Stimulated activated CD8-positive, alpha-beta memory T cell treated with anti-CD3 and anti-CD28 coated beads, Interleukin-7, amount 100 ng/mL, for 1 hour (primary cell): ENCODE measurements around the gene IRF1.

Experiments used
- DNase-seq, 2 donors: peaks; one replicate each; pipeline ENCODE4 v3.0.0-alpha.2; 2020; ENCODE audit warnings: low read depth in 2 of 2

Gene IRF1

DNA sequence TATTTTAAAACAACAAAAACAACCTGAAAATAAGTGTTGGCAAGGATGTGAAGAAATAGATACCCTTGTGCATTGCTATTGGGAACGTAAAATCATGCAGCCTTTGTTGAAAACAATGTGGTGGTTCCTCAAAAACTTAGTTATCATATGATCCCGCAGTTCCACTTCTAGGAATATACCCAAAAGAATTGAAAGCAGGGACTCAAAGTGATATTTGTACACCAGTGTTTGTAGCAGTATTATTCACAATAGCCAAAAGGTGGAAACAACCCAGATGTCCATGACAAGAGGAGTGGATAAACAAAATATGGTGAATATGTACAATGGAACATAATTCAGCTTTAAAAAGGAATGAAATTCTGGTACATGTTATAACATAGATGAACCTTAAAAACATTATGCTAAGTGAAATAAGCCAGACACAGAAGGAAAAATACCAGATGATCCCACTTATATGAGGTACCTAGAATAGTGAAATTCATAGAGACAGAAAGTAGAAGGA is 29.0 kb downstream of the IRF1 start:
- no peak for DNase-seq

DNA sequence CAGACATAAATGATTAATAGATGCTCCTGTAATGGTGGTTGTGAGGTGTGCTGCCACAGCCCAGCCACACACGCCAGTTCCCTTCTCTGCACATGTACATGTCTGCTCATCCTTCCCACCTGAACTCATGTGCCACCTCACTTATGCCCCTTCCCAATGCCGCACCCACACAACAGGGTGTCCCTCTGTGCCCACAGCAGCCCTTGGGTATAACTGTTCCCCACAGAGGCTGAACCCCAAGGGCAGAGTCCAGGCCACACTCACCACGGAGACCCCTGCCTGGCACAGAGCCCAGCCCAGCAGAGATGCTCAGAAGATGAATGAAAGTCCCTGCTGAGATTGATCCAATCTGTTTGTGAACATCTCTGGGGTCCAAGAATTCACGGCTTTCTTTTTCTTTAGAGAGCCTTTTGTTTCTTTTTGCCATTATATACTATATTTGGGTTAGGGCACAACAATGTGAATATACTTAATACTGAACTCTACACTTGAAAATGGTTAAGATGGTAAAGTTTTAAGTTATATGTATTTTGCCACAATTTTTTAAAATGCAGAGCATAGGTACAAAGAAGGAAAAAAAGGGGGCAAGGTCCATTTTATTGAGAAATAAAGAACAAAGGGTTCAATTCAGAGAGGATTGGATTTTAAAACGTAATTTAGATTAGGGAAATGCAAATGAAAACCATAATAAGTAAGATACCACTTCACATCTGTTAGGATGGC is 29.6 kb downstream of the IRF1 start:
- DNase-seq, result no peak

GRCh38 chr5:132459983-132460838 is 30.4 kb downstream of the IRF1 start:
- DNase-seq, result no peak

- no peak for DNase-seq
These were observed 31.3 kb downstream of the IRF1 start for GRCh38 chr5:132459031-132459982.

DNA sequence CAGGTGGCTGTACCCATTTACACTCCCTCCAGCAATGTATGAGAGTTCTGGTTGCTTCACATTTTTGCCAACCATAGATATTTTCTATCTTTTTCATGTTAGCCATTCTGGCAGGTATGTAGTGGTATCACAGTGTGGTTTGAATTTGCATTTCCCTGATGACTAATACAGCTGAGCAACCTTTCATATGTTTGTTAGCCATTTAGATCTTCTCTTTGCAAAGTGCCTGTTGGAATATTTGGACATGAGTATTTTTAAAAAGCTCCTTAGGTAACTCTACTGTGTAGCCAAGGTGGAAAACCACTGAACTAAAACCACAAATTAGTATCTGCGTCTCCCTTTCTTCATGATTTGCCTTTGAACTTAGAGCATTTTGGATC is 31.9 kb downstream of the IRF1 start:
- DNase-seq, result no peak

DNA sequence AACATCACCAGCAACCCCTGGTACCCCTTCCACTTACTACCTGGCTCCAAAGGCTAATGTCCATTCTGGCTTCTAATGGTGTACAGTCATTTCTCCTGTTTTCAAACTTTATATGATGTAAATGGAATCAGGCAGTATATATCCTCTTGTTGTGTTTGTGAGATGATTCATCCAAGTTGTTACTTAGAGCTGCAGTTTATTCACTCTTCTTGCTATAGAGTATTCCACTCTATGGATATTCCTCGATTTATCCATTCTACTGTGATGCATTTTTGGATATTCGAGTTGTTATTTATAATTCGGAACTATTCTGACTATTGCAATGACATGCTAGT is 32.4 kb downstream of the IRF1 start:
- no peak for DNase-seq

DNA sequence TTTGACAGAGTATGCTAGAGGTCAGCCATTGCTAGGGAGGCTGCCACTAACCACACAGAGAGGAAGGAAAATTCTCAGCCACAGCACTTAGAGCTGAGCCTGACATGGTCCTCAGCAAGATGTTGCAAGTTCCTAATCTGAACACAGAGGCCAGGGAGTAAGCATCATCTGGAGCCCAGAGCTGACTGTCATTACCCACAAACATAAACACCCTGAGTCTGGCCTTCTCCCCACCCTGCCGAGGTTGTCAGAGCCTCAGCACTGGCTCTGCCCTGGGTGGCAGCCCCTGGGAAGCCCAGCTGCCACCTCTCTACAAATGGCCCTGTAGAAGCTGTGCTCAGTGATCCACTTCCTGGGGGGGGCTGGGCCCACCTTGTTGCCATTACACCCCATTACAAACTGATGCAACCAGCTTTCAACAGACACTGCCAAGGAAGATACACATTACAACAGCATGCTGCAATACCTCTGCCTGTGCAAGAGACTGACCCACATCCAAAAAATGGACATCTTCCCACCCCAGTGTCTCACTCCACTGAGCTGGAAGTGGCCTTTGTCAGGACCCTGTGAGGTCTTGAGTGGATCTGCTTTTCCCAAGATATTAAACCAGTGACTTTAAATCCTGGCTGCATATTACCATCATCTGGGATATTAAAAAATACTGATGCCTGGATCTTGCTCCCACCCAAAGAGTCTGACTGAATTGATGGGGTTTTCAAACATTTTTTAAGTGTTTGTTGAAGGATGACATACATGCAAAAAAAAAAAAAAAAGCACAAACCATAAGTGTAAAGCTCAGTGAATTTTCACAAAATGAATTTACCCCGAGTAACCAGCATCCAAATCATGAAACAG is 33.0 kb downstream of the IRF1 start:
- no peak for DNase-seq

- no peak for DNase-seq
These were observed 33.6 kb downstream of the IRF1 start for GRCh38 chr5:132456987-132457361.

GRCh38 chr5:132456296-132456986 is 34.1 kb downstream of the IRF1 start:
- DNase-seq, result peak in 1 of 2 donors; percentile 53

- no peak for DNase-seq
These were observed 34.9 kb downstream of the IRF1 start for GRCh38 chr5:132455614-132456115.

- no peak for DNase-seq
These were observed 36.2 kb downstream of the IRF1 start for GRCh38 chr5:132454361-132454760.

GRCh38 chr5:132451387-132451786 is 39.2 kb downstream of the IRF1 start:
- no peak for DNase-seq

GRCh38 chr5:132449060-132449459 is 41.5 kb downstream of the IRF1 start:
- no peak for DNase-seq

DNA sequence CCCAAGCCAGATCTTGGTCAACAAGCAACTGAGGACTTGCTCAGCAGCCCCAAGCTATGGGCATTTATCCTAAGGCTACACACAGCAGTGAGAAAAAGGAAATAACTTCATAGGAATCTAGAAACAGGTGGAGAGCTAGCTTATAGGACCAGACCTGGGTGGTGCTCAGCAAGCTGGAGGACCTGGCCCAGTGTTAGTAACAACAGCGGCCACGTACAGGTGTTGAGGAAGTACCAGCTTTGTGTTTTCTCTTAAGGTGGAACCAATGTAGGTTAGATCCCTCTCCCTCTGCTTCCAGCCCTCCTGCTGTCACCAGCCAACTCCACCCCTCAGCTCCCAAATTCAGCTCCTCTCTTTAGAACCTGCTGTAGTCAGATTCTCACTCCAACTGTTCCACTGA is 43.4 kb downstream of the IRF1 start:
- DNase-seq, result no peak

DNA sequence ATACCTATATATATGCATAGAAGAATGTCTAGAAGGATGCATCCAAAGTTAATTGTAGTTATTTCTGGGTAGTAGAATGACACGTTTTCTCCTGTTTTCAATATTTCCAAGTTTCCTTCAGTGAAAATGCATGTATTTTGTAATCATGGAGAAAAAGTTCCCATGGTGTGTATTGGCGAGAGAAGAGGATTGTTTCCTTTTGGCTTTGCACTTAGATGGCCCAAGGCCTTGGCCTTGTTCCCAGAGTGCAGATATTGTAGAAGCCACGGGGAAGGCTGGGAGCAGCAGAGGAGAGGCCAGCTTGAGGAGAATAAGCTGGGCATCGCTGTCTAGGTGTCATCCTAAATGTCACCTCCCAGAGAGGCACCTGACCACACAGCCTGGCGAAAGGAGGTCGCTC is 44.0 kb downstream of the IRF1 start:
- DNase-seq, result no peak

DNA sequence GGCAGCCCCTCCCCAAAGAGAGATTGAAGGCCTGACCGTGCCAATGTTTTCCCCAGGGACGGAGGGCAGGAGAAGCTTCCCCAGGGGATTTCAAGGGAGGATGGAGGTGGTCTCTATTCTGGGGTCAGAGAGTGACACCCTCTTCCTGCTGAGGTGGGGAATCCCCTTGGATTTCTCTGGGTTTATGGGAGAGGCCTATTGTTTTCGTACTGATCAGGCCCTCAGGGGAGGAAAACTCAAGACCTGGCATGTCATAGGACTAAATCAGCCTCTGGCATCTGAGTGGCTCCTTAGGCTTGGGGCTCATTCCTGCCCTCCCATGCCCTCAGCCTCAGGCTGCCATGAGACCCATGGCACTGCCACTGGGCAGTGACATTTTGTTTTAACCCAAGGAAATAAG is 44.6 kb downstream of the IRF1 start:
- no peak for DNase-seq

GRCh38 chr5:132445640-132445923 is 45.0 kb downstream of the IRF1 start:
- no peak for DNase-seq

DNA sequence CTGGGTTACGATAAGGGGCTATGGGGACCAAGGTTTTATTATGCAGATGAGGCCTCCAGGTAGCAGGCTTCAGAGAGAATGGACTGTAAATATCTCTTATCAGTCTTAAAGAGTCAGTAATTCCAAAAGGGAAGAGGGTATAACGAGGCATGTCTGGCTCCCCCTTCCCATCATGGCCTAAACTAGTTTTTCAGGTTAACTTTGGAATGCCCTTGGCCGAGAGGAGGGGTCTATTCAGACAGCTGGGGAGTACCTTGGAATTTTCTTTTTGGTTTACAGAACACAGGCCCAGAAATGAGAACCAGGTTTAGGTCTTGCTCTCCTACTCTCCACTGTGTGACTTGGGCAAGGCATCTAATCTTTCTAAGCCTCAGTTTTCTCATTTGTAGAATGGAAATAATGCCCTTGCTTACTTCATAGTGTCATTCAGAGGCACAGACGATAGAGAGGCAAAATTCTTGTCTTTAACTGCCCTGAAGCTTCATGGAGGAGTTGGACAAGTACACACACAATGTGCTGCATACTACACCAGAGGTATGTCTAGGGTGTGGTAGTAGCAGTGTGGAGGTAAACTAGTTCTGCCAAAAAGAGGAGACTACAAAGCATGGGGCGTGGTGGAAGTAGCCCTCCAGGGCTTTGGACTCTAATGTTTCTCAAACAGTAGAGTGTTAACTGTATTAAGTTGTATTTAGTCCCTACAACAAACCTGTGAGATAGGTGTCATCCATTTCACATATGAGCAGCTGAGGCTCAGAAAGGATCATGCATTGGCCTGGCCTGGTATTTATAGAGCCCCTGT is 45.5 kb downstream of the IRF1 start:
- no peak for DNase-seq

GRCh38 chr5:132444061-132444460 is 46.5 kb downstream of the IRF1 start:
- no peak for DNase-seq
